Activated T-cell treated with anti-CD3 and anti-CD28 coated beads for 1 hour (primary cell): Measurements from ENCODE around the gene TANGO2.

Experiments used
- DNase-seq: peaks from one replicate; pipeline ENCODE4 v3.0.0-alpha.2; 2020; ENCODE audit warnings: low read depth

TANGO2 gene

GRCh38 chr22:19996694-19997384 is 24.1 kb upstream of the TANGO2 start:
- no peak for DNase-seq

GRCh38 chr22:19997561-19998231 is 23.2 kb upstream of the TANGO2 start:
- no peak for DNase-seq

DNA sequence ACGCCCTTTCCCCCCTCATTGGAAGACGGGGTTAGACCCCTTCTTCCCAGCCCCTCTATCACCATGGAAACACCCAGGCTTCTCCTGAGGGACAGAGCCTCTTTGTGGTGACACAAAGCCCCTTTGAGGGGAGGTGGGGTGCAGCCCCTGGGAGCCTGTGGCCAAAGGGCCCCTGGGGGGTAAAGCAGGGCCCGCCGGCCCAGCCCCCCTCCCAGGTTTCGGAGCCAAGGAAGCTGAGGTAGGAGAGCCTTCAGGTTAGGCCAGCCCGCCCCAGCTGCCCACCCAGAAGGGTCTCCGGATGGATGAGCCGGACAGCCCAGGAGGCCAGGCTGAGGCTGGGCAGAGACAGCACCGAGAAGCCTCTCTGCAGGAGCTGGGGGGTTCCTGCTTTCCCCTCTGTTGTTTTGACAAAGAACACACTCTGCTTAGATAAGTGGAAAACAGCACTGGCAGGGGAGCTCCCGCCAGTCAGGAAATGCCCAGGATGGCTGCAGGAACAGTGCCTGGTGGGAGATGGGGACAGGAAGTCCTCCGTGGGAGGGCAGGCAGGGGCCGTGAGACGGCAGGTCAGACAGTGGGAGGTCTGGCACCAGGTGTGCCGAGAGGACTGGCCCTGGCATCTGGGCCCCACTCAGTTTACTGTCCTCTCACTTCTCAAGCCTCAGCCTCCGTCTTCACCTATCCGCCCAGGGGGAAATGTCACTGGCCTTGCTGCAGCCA is 22.5 kb upstream of the TANGO2 start:
- no peak for DNase-seq

- DNase-seq = no peak
Observed at GRCh38 chr22:19998991-19999820, 21.7 kb upstream of the TANGO2 start.

DNA sequence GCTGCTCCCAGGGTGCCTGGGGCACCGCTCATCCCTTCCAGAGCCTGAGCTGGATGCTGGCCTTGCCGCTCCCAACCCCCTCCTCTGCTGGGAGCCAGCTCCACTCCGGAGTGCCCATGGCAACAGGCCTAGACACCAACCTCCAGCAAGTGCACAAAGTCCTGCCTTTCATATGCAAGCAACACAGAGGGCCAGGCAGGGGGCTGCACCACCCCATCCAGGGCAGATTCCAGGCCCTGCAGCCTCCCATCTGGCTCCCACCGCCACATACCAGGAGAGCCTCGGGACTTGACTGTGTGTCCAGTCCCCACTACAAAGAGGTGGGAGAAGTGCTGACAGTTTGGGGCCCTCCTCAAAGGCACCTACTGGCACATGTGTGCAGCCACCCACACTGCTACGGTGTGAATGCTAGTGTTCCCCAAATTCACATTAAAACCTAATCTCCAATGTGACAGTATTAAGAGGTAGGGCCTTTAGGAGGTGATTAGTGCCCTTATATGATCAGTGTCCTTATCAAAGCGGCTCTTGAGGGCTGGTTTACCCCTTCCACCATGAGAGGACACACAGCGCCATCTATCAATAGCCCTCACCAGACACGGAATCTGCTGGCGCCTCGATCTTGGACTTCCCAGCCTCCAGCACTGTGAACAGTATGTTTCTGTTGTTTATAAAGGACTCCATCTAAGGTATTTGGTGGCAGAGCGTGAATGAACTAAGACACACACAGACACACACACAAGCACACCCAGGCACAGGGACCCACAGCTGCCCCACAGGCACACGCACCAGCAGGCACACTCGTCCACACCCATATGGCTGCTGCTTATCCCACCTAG is 20.4 kb upstream of the TANGO2 start:
- DNase-seq = no peak

DNA sequence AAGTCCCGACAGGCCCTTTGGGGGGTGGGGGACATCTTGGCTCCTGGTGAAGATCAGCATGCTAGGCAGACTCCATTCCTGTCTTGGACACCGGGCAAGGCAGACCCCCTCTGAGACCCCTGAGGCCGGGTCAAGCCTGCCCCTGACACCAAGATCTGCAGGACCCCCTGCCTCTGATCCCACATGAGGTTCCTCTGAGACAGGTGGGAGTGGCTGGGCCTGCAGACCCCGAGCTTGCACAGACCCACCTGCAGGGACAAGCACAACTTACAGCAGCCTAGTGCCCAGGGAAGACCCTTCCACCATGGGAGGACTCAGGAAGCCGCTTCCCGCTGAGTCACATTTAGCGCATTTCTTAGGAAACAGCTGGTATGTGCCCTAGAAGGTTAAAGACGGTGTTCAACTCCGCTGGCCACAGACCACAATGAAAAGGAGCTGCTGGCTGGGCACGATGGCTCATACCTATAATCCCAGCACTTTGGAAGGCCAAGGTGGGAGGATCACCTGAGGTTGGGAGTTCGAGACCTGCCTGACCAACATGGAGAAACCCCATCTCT is 19.8 kb upstream of the TANGO2 start:
- DNase-seq = no peak

DNA sequence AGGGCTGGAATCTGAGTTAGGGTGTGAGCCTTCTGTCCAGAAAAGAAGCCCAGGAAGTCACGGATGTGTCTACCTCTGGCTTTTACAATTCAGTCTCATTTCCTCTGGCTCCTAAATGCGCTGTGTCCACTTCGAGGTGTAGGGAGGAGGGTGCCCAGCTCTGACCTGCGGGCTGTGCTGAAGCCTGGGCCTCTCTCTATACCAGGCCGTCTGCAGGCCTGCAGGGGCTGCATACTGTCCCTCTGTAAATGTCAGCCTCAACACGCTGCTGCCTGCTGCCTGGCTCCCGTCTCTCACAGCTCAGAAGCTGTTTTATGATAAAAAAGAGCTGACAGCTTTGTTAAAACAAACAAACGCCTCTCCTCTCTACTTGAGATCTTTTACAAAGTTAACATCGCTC is 18.8 kb upstream of the TANGO2 start:
- DNase-seq = no peak

DNA sequence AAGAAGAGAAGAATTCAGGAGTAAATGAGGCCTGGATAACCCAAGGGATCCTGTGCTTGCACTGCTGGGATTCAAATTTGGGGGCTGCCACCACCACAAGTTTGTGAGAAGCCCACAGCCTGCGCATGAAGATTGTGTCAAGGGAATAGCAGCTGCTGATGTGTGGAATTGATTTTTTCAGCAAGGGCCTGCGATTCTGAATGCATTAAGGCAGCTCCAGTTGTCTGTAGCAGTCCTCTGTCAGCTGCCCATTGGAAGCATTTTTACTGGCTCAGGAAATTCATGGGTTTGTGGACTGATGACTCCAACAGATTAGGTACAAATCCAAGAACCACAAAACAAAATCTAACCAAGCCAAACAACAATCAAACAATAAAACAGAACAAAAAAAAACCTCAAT is 18.3 kb upstream of the TANGO2 start:
- no peak for DNase-seq

- DNase-seq = no peak
Observed at GRCh38 chr22:20003304-20003703, 17.6 kb upstream of the TANGO2 start.

DNA sequence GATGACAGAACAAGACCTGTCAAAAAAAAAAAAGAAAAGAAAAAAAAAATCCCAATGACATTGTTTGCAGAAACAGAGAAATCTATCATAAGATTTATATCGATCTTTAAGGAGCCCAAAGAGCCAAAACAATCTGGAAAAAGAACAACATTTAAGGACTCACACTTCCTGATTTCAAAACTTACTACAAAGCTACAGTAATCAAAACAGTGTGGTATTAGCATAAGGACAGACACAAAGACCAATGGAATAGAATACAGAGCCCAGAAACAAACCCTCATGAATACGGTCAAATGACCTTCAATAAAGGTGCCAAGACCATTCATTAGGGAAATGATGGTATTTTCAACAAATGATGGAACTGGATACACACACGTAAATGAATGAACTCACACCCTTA is 16.4 kb upstream of the TANGO2 start:
- DNase-seq = no peak

DNA sequence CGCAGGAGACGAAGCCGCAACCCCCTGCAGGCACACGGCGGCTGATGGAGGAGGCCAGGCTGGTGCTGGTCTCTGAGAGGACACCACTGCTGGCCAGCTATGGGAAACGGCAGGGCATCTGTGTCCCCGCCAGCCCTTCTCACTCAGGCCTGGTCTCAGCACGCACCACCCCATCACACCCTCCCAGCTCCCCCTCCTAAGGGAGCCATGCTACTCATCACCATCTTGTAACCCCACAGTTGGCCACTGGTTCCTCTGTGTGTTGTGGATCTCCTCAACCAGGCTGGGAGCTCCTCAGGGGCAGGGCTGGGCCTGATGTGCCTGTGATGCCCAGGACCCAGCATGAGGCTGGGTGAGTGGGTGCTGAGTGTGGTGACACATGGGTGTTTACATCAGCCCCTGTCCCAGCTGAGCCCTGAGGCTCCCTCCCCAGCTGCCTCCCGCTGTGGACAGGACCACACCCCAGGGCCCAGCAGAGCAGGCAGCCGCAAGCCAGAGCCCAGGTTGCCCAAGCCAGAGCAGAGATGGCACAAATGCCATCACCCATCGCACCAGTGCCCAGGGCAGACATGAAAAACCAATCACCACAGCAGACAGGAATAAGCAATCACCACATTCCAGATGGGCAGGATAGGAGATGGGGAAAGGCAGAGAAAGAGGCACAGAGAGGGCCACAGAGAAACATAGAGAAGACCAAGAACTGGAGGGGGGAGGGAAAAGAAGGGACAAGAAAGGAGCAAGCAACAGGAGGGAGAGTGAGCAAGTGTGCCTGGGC is 12.5 kb upstream of the TANGO2 start:
- DNase-seq = no peak

DNA sequence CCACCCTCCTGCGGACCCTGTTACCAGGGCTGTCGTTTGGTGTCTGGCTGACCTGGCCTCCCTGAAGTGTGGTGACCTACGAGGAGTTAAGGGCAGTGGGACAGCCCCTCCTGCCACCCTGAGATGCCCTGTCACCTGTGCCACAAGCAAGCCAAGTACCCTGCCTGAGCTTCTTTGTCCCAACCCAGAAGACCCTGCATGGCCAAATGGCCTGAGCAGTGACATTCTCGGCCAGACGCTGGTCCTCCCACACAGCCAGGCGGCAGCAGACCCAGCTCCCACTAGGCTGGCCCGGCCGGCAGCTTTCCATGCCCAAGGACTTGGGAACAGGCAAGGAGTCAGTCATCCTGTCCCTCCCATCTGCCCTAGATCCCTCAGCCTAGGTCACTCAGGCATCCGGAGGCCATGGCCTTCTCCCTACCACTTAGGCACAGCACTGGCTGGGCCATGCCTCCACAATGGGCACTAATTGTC is 11.9 kb upstream of the TANGO2 start:
- no peak for DNase-seq

GRCh38 chr22:20009582-20010306 is 11.2 kb upstream of the TANGO2 start:
- no peak for DNase-seq

DNA sequence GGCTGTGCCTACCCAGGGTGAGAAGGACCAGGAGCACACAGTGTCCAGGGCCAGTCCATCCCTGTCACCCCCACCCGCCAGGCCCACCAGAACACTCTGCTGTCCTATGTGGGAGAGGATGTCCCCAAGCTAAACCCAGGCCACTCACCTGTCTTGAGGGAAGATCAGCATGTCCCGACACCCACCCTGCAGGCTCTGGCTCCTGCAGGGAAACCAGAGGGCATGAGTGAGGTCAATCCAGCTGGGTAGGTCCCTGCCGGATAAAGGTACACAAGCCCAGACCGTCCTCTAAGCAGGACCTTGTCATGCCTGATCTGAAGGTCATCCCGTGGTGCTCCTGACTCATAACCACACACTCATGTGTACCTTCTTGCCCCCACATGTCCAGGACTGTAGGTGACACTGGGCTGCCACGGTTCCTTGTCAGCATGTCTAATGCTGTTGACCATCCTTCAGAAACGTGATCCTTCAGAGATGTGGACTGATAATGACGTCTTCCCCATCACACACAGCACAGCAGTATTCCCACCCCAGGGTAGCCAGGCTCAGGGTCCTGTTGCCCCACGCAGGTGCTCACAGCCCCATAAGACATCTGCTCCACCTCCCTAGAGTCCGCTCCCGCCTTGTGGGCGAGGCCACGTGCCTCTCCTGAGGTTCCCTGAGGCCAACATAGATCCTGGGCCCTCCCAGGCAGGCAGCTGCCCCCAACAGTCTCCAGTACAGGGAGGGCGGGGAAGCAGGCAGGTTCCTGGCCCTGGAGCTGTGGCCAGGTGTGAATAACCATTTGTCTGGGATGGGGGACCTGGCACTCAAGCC is 10.4 kb upstream of the TANGO2 start:
- no peak for DNase-seq

- DNase-seq = no peak
Observed at GRCh38 chr22:20011123-20011992, 9.6 kb upstream of the TANGO2 start.

DNA sequence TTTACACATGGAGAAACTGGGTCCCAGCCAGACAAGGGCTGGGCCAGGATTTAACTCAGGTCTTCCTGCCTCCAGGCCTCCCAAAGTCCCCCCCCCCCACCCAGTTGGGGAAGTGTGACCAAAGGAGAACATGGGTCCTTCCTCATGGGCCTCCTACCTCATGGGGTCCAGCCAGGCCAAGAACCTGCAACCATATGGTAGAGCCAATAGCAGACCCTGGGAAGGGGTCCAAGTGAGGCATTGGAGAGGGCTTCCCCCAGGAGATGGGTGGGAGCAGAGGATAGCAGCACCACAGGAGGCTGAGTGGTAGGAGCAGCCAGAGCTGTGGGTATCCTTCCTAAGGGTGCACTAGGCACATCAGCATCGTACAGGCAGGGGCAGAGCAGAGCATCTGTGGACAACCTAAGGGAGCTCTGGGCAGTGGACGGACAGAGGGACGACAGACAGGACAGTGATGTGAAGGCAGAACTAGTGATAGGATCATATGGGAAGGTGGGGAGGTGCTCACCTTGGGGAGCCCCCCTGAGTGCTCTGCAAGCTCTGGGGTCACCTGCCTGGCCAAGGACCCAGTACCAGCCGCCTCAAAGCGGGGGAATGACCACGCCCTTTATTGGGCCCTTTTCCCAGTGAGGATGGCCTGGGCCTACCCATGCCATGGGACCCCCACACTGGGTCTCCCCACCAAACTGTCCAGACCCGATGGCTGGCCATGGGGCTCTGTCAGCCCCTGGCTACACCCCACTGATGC is 8.7 kb upstream of the TANGO2 start:
- DNase-seq = no peak

DNA sequence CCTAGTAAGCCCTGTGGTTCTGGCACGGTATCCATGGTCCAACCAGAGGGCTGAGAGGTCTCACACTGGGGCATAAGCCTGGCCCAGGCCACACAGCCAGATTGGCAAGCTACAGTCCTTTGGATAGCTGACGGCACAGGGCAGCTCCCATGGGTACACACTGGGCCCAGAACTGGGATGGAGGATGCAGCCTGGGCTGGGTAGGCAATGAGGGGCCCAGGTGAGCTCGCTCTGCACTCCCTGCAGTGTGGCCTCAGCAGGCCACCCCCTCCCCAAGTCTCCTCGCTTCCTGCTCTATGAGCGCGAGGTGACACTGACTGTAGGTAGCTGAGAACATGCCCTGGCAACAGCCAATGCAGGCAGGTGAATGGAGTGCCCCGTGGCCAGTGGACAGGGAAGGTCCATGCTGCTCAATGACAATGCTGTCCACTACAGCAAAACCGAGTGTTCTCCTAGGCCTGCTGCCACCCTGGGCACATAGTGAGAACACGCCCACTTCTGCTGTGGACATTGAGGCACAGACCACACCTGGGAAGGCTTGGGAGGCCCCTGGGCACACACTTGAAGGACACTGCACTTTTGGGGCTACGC is 8.1 kb upstream of the TANGO2 start:
- DNase-seq = no peak
